22Rv1 (cell line): ENCODE measurements around the gene PARP9.

ENCODE experiments used
- ZFX ChIP-seq: fragments of 450-650 bp; IDR thresholded peaks from 2 replicates; pipeline ENCODE4 v1.6.1; 2017; ENCODE audit warnings: antibody characterized with exemption, borderline replicate concordance
- TF ChIP-seq, protein P1 (sequence below): fragments of 450-650 bp; IDR thresholded peaks from 2 replicates; pipeline ENCODE4 v1.5.1; 2017; ENCODE audit warnings: mild to moderate bottlenecking

DNA sequence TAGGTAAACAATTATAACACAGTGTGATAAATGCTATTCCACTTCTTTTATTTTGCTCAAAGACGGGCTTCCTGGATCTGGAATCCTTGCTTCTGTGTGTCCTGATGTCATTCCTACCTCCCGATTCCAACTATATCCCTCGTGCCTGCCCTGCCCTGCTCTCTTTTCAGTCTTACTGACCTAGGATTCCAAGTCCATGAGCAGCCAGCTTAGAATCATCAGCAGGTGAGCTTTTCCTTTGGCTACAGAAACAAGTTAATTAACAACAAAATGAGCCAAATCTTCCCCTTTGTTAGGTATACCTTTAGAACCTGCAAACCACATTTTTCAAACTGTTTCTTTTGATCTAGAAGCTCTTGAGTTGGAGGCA is 27.5 kb downstream of the PARP9 start:
- TF ChIP-seq, protein P1, sequence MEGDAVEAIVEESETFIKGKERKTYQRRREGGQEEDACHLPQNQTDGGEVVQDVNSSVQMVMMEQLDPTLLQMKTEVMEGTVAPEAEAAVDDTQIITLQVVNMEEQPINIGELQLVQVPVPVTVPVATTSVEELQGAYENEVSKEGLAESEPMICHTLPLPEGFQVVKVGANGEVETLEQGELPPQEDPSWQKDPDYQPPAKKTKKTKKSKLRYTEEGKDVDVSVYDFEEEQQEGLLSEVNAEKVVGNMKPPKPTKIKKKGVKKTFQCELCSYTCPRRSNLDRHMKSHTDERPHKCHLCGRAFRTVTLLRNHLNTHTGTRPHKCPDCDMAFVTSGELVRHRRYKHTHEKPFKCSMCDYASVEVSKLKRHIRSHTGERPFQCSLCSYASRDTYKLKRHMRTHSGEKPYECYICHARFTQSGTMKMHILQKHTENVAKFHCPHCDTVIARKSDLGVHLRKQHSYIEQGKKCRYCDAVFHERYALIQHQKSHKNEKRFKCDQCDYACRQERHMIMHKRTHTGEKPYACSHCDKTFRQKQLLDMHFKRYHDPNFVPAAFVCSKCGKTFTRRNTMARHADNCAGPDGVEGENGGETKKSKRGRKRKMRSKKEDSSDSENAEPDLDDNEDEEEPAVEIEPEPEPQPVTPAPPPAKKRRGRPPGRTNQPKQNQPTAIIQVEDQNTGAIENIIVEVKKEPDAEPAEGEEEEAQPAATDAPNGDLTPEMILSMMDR: no peak
- TF ChIP-seq ZFX: no peak
